ENCODE data around the gene PHKG2. TPM values are rescaled to one million over a fixed set of nuclear protein-coding genes. Genes with fewer than 3 reads are reported as not detected.

PHKG2 gene
- total RNA-seq, 1 donor from 2014 or later, result 31.1 TPM

- DNase-seq (ENCODE audit: extremely low spot score, unreplicated experiment), result no peak
- peak overlapping the region; percentile 95 for H3K4me3 Mint-ChIP-seq (ENCODE audit: unreplicated experiment)
- H3K27ac Mint-ChIP-seq (ENCODE audit: unreplicated experiment), result peak overlapping the region; percentile 96
- no peaks in the 10 kb centered on the region for H3K9me3 Mint-ChIP-seq (ENCODE audit: unreplicated experiment)
- TF ChIP-seq CTCF (IDR thresholded peaks at IDR 0.05), result no peak
- H3K27me3 Mint-ChIP-seq (ENCODE audit: unreplicated experiment), result no peaks in the 10 kb centered on the region
- H3K4me1 Mint-ChIP-seq (ENCODE audit: unreplicated experiment), result peaks cover 39% of the 10 kb centered on the region
- peaks cover 12% of the 10 kb centered on the region for H3K36me3 Mint-ChIP-seq (ENCODE audit: unreplicated experiment)
Measured at GRCh38 chr16:30775131-30775391, 26.8 kb downstream of the PHKG2 start.

- H3K4me1 Mint-ChIP-seq (ENCODE audit: unreplicated experiment), result peaks cover 39% of the 10 kb centered on the region
- peaks cover 12% of the 10 kb centered on the region for H3K36me3 Mint-ChIP-seq (ENCODE audit: unreplicated experiment)
- H3K27me3 Mint-ChIP-seq (ENCODE audit: unreplicated experiment), result no peaks in the 10 kb centered on the region
- peak; percentile 93 for DNase-seq (ENCODE audit: extremely low spot score, unreplicated experiment)
- no peak for TF ChIP-seq CTCF (IDR thresholded peaks at IDR 0.05)
- H3K27ac Mint-ChIP-seq (ENCODE audit: unreplicated experiment), result peak overlapping the region; percentile 96
- peak overlapping the region; percentile 95 for H3K4me3 Mint-ChIP-seq (ENCODE audit: unreplicated experiment)
- H3K9me3 Mint-ChIP-seq (ENCODE audit: unreplicated experiment), result no peaks in the 10 kb centered on the region
Measured at GRCh38 chr16:30775392-30776188, 27.4 kb downstream of the PHKG2 start.

GRCh38 chr16:30777591-30778297 is 29.5 kb downstream of the PHKG2 start:
- H3K4me1 Mint-ChIP-seq (ENCODE audit: unreplicated experiment), result peaks cover 39% of the 10 kb centered on the region
- H3K4me3 Mint-ChIP-seq (ENCODE audit: unreplicated experiment), result peak overlapping the region; percentile 95
- peaks cover 12% of the 10 kb centered on the region for H3K36me3 Mint-ChIP-seq (ENCODE audit: unreplicated experiment)
- DNase-seq (ENCODE audit: extremely low spot score, unreplicated experiment), result no peak
- TF ChIP-seq CTCF (IDR thresholded peaks at IDR 0.05), result no peak
- H3K27ac Mint-ChIP-seq (ENCODE audit: unreplicated experiment), result peak overlapping the region; percentile 96
- no peaks in the 10 kb centered on the region for H3K27me3 Mint-ChIP-seq (ENCODE audit: unreplicated experiment)
- H3K9me3 Mint-ChIP-seq (ENCODE audit: unreplicated experiment), result no peaks in the 10 kb centered on the region

GRCh38 chr16:30778549-30779244 is 30.5 kb downstream of the PHKG2 start:
- Mint-ChIP-seq H3K27ac (ENCODE audit: unreplicated experiment) (peak overlapping the region; percentile 52), H3K36me3 (ENCODE audit: unreplicated experiment) (peaks cover 13% of the 10 kb centered on the region), H3K9me3 (ENCODE audit: unreplicated experiment) (no peaks in the 10 kb centered on the region), H3K27me3 (ENCODE audit: unreplicated experiment) (no peaks in the 10 kb centered on the region), H3K4me1 (ENCODE audit: unreplicated experiment) (peaks cover 37% of the 10 kb centered on the region), H3K4me3 (ENCODE audit: unreplicated experiment) (no peak overlapping the region)
- TF ChIP-seq CTCF (IDR thresholded peaks at IDR 0.05), result no peak
- no peak for DNase-seq (ENCODE audit: extremely low spot score, unreplicated experiment)

GRCh38 chr16:30779596-30779995 is 31.4 kb downstream of the PHKG2 start:
- H3K27me3 Mint-ChIP-seq (ENCODE audit: unreplicated experiment), result no peaks in the 10 kb centered on the region
- DNase-seq (ENCODE audit: extremely low spot score, unreplicated experiment), result no peak
- H3K4me1 Mint-ChIP-seq (ENCODE audit: unreplicated experiment), result peaks cover 33% of the 10 kb centered on the region
- TF ChIP-seq CTCF (IDR thresholded peaks at IDR 0.05), result no peak
- no peaks in the 10 kb centered on the region for H3K9me3 Mint-ChIP-seq (ENCODE audit: unreplicated experiment)
- H3K27ac Mint-ChIP-seq (ENCODE audit: unreplicated experiment), result no peak overlapping the region
- H3K4me3 Mint-ChIP-seq (ENCODE audit: unreplicated experiment), result no peak overlapping the region
- peaks cover 13% of the 10 kb centered on the region for H3K36me3 Mint-ChIP-seq (ENCODE audit: unreplicated experiment)
